GM23338 (cell line): ENCODE data around the gene CNOT8.

Experiments used
- CREB1 ChIP-seq: fragments of 250-450 bp; sonication (Bioruptor Pico); IDR thresholded peaks from 2 replicates; pipeline ENCODE4 v1.5.0; 2020; ENCODE audit warnings: low read depth, mild to moderate bottlenecking, moderate library complexity
- EZH2 ChIP-seq: fragments of 200-600 bp; sonication (generic); IDR thresholded peaks from one replicate; pipeline ENCODE4 v1.8.0; 2017; ENCODE audit warnings: antibody characterized with exemption, mild to moderate bottlenecking, low read depth; ENCODE audit not compliant: unreplicated experiment
- EZH2phosphoT487 ChIP-seq: fragments of 200-600 bp; sonication (generic); IDR thresholded peaks from one replicate; pipeline ENCODE4 v1.8.1; 2018; ENCODE audit warnings: antibody characterized with exemption; ENCODE audit not compliant: unreplicated experiment
- JUNB ChIP-seq: IDR thresholded peaks from one replicate; pipeline ENCODE4 v1.6.1; 2016; ENCODE audit warnings: antibody characterized with exemption; ENCODE audit not compliant: unreplicated experiment
- NANOG ChIP-seq: IDR thresholded peaks from 2 replicates; pipeline ENCODE4 v1.6.1; 2016; ENCODE audit warnings: antibody characterized with exemption, borderline replicate concordance
- POLR2AphosphoS5 ChIP-seq: IDR thresholded peaks from 2 replicates; pipeline ENCODE4 v1.6.1; 2016; ENCODE audit warnings: antibody characterized with exemption, low read depth
- STAT1 ChIP-seq: IDR thresholded peaks from one replicate; pipeline ENCODE4 v1.6.1; 2016; ENCODE audit warnings: antibody characterized with exemption; ENCODE audit not compliant: unreplicated experiment
- ZNF114 ChIP-seq: fragments of 250-450 bp; sonication (Bioruptor Pico); IDR thresholded peaks from 2 replicates; pipeline ENCODE4 v1.5.0; 2020; ENCODE audit warnings: mild to moderate bottlenecking, moderate library complexity
- TF ChIP-seq, protein P1 (sequence below), 2 experiments: fragments of 200-600 bp in 1 of 2; sonication (generic) in 1 of 2; conservative IDR thresholded peaks; 2 replicates each; pipeline versions ENCODE4 v1.5.1 to v1.6.1; 2016 to 2017; ENCODE audit warnings: antibody characterized with exemption in 2 of 2, low read depth in 2 of 2, mild to moderate bottlenecking in 2 of 2, moderate library complexity in 1 of 2
- TF ChIP-seq, protein P2 (sequence below): IDR thresholded peaks from one replicate; pipeline ENCODE4 v1.6.1; 2018; ENCODE audit warnings: antibody characterized with exemption; ENCODE audit not compliant: unreplicated experiment

DNA sequence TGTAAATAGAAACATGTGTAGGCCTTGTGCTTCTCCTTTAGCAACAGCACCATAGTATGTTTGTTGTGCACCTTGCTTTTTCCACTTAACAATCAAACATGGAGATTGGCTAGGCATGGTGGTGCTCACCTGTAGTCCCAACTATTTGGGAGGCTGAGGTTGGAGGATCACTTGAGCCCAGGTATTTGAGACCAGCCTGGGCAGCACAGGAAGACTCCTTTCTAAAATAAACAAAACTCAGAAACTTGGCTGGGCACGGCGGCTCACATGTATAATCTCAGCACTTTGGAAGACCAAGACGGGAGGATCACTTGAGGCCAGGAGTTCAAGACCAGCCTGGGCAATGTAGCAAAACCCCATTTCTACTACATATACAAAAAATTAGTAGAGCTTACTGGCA is 7.1 kb upstream of the CNOT8 start:
- TF ChIP-seq, protein P1, sequence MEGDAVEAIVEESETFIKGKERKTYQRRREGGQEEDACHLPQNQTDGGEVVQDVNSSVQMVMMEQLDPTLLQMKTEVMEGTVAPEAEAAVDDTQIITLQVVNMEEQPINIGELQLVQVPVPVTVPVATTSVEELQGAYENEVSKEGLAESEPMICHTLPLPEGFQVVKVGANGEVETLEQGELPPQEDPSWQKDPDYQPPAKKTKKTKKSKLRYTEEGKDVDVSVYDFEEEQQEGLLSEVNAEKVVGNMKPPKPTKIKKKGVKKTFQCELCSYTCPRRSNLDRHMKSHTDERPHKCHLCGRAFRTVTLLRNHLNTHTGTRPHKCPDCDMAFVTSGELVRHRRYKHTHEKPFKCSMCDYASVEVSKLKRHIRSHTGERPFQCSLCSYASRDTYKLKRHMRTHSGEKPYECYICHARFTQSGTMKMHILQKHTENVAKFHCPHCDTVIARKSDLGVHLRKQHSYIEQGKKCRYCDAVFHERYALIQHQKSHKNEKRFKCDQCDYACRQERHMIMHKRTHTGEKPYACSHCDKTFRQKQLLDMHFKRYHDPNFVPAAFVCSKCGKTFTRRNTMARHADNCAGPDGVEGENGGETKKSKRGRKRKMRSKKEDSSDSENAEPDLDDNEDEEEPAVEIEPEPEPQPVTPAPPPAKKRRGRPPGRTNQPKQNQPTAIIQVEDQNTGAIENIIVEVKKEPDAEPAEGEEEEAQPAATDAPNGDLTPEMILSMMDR (conservative IDR thresholded peaks at IDR 0.05; ENCODE audit: low read depth in 2 of 2), result no peak
- TF ChIP-seq POLR2AphosphoS5 (no peak), EZH2 (no peak), EZH2phosphoT487 (no peak), ZNF114 (CRISPR knock-in tag) (no peak), STAT1 (no peak), CREB1 (no peak), JUNB (no peak), NANOG (no peak)
- TF ChIP-seq, protein P2, sequence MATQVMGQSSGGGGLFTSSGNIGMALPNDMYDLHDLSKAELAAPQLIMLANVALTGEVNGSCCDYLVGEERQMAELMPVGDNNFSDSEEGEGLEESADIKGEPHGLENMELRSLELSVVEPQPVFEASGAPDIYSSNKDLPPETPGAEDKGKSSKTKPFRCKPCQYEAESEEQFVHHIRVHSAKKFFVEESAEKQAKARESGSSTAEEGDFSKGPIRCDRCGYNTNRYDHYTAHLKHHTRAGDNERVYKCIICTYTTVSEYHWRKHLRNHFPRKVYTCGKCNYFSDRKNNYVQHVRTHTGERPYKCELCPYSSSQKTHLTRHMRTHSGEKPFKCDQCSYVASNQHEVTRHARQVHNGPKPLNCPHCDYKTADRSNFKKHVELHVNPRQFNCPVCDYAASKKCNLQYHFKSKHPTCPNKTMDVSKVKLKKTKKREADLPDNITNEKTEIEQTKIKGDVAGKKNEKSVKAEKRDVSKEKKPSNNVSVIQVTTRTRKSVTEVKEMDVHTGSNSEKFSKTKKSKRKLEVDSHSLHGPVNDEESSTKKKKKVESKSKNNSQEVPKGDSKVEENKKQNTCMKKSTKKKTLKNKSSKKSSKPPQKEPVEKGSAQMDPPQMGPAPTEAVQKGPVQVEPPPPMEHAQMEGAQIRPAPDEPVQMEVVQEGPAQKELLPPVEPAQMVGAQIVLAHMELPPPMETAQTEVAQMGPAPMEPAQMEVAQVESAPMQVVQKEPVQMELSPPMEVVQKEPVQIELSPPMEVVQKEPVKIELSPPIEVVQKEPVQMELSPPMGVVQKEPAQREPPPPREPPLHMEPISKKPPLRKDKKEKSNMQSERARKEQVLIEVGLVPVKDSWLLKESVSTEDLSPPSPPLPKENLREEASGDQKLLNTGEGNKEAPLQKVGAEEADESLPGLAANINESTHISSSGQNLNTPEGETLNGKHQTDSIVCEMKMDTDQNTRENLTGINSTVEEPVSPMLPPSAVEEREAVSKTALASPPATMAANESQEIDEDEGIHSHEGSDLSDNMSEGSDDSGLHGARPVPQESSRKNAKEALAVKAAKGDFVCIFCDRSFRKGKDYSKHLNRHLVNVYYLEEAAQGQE, result no peak
